HL-60 (cell line): ENCODE data around the gene PRELID2.

Experiments
- POLR2AphosphoS5 ChIP-seq: IDR thresholded peaks from 2 replicates; pipeline ENCODE4 v1.6.1; 2012; ENCODE audit warnings: low read depth
- TF ChIP-seq, protein P1 (sequence below): IDR thresholded peaks from 2 replicates; pipeline ENCODE4 v1.6.1; 2012; ENCODE audit warnings: low read depth; ENCODE audit not compliant: insufficient replicate concordance
- TF ChIP-seq, protein P2 (sequence below): IDR thresholded peaks from one replicate; pipeline ENCODE4 v1.5.1; 2011; ENCODE audit warnings: low read length, control low read depth, inconsistent platforms; ENCODE audit not compliant: insufficient read depth

GRCh38 chr5:145712245-145712644, 122.9 kb downstream of the PRELID2 start:
- TF ChIP-seq, protein P1, sequence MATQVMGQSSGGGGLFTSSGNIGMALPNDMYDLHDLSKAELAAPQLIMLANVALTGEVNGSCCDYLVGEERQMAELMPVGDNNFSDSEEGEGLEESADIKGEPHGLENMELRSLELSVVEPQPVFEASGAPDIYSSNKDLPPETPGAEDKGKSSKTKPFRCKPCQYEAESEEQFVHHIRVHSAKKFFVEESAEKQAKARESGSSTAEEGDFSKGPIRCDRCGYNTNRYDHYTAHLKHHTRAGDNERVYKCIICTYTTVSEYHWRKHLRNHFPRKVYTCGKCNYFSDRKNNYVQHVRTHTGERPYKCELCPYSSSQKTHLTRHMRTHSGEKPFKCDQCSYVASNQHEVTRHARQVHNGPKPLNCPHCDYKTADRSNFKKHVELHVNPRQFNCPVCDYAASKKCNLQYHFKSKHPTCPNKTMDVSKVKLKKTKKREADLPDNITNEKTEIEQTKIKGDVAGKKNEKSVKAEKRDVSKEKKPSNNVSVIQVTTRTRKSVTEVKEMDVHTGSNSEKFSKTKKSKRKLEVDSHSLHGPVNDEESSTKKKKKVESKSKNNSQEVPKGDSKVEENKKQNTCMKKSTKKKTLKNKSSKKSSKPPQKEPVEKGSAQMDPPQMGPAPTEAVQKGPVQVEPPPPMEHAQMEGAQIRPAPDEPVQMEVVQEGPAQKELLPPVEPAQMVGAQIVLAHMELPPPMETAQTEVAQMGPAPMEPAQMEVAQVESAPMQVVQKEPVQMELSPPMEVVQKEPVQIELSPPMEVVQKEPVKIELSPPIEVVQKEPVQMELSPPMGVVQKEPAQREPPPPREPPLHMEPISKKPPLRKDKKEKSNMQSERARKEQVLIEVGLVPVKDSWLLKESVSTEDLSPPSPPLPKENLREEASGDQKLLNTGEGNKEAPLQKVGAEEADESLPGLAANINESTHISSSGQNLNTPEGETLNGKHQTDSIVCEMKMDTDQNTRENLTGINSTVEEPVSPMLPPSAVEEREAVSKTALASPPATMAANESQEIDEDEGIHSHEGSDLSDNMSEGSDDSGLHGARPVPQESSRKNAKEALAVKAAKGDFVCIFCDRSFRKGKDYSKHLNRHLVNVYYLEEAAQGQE = no peak
- TF ChIP-seq, protein P2, sequence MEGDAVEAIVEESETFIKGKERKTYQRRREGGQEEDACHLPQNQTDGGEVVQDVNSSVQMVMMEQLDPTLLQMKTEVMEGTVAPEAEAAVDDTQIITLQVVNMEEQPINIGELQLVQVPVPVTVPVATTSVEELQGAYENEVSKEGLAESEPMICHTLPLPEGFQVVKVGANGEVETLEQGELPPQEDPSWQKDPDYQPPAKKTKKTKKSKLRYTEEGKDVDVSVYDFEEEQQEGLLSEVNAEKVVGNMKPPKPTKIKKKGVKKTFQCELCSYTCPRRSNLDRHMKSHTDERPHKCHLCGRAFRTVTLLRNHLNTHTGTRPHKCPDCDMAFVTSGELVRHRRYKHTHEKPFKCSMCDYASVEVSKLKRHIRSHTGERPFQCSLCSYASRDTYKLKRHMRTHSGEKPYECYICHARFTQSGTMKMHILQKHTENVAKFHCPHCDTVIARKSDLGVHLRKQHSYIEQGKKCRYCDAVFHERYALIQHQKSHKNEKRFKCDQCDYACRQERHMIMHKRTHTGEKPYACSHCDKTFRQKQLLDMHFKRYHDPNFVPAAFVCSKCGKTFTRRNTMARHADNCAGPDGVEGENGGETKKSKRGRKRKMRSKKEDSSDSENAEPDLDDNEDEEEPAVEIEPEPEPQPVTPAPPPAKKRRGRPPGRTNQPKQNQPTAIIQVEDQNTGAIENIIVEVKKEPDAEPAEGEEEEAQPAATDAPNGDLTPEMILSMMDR = no peak
- no peak for TF ChIP-seq POLR2AphosphoS5
